GM19395 (cell line): Measurements from ENCODE around the gene MSI2.
A peak's percentile ranks its signal among the peaks of the same experiment; 100 is the strongest.

Experiments
- ATAC-seq: cut with Tn5 transposase; IDR thresholded peaks from one replicate; pipeline ENCODE4 v1.9.1; 2021; ENCODE audit warnings: mild to moderate bottlenecking, moderate library complexity; ENCODE audit not compliant: unreplicated experiment

The MSI2 gene

DNA sequence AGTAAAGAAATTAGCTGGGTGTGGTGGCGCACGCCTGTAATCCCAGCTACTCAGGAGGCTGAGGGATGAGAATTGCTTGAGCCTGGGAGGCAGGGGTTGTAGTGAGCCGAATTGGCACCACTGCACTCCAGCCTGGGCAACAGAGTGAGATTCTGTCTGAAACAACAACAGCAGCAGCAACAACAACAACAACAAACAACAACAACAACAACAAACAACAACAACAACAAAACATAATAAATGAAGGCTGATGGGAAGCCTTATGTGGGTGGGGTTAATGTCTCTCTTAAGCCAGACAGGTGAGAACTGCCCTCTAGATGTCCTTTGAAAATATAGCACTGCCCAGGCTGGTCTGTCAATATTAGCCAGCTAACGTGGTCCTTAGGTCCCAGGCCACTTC lies 107.3 kb downstream of the MSI2 start:
- ATAC-seq = no peak

- ATAC-seq = no peak
Observed at GRCh38 chr17:57363998-57364643, 107.8 kb downstream of the MSI2 start.

GRCh38 chr17:57365420-57365819 lies 109.1 kb downstream of the MSI2 start:
- no peak for ATAC-seq

- ATAC-seq = no peak
Observed at GRCh38 chr17:57366177-57366557, 109.8 kb downstream of the MSI2 start.

DNA sequence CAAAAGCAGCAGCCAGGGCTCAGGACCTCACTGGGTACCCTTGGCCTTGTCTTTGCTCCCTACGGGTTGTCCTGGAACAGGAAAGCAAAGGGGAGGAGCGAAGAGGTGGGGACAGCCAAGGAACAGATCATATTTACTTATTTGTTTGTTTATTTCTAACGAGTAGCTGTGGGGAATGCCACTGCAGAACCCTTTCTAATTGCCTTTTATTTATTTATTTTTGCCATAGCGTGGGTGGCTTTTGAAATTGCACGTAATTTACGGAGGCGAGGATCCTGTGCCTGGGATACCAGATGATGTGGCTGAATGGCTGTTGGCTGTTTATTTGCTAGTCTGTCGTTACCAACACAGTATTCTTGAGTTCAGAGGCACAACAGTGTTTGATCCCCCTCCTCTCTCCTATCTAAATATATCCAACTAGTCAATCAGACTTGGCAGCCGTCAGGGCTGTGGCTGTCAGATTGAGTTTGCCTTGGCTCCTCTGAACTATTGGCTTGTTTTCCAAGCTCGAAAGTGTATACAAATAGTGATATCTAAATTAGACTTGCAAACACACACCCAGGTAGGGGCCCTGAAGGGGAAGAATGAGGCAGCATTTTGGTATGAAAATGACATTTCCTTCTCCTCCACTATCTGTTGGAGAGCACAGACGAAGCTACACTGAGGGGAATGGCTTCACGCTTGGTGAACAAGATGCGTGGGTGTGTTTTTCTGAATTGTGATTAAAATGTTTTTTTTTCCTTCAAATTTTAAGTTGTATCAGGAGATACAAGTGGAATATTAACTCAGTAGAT lies 110.4 kb downstream of the MSI2 start:
- peak; percentile 37 for ATAC-seq

DNA sequence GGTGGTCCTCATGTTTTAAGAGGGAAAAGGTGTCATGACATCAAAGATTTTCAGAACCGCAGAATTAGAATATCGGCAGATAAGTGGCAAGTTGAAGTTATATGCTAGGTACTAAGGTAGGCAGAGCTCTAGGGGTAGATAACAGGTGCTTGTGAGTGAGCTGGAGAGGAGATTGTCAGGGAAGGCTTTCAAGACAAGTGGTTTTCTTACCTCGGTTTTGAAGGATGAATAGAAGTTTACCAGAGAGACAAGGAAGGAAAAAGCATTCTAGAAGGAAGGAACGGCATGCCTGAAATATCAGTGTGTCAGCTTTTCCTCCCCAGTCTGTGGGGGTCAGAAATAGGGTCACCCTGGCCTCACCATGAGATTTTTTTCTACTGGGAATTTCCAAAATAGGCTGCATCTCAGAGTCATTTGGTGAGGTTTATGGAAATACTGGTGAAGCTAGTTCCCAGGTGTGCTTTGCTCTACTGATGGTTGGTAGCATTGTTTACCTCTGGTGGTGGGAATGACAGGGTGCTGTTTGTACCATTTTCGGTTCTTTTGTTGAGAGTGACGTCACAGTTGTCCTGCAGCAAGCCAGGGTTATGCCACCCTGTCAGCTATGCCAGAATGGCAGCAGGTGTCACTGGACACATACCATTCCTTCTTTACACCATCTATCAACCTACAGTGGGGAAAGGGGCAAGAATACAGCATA lies 112.5 kb downstream of the MSI2 start:
- peak; percentile 32 for ATAC-seq

DNA sequence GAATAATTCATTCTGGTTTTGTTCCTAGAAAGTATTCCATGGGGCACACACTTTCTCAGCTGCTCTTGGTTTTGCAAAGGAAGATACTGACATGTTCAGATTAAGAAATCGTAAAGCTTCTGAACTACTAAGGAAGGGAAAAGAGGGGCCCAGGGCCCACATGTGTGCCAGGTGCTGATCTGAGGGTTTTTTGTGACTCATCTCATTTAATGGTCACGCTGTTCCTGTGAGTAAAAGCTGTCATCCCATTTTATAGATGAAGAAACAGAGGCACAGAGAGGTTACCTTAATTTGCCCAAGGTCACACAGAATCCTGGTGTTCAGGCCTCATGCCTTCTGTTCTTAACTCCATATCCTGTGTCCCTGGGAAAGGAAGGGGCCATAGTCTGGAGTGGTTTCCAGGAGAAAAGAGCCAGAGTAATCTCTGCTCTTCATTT lies 113.2 kb downstream of the MSI2 start:
- peak; percentile 40 for ATAC-seq

DNA sequence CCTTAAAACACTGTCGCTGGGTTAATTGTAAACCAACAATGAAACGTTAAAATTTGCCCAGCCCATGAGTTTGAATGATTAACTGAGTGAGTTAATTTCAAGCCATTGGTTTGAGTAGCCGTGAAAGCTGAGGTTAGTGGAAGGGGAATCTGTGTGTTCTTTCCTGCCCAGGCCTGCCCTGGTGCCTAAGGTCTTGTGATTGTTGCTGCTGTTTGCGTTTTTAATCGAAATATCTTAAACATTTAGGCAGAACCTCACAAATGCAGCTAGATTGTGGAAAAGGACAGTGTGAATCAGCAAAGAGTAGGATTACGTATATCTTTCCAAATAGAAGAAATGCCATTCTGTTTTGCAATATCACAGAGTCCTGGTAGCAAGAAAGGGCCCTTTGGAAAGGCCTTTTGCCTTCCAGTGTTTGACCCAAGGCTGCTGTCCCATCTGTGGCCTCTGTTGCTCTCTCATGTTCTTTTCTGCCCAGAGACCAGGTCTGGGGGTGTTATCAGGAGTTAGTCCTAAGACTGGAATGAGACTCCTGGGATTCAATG lies 113.8 kb downstream of the MSI2 start:
- ATAC-seq = peak; percentile 61

DNA sequence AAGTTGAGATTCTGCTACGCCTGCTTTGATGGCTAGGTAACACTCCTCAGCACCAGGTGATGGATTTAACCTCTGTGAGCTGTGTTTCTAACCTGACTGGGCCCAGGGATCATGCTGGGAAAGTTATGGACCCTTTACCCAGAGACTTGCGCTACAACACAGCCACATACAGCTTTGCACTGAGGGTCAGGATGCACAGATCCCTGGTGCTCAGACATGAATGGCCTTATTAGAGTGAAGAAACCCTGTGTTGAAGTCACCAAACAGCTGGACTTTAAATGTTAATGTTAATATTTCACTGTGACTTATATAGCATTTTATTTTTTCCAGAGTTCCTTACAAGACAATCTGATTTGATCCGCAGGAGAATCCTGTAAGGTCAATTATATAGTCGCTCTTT lies 114.3 kb downstream of the MSI2 start:
- no peak for ATAC-seq

- no peak for ATAC-seq
Observed at GRCh38 chr17:57372156-57372555, 115.8 kb downstream of the MSI2 start.

DNA sequence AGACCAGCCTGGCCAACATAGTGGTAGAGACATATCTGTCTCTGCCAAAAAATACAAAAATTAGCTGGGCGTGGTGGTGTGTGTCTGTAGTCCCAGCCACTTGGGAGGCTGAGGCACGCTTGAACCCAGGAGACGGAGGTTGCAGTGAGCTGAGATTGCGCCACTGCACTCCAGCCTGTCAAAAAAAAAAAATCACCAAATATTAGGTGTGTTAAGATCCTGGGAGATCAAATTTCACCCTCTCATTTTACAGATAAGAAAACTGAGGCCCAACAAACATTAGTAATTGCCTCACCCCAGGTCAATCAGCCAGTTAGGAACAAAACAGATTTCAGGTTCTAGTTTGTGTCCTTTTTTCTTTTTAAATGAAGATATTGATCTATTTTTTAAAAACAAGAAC lies 116.7 kb downstream of the MSI2 start:
- ATAC-seq = no peak

DNA sequence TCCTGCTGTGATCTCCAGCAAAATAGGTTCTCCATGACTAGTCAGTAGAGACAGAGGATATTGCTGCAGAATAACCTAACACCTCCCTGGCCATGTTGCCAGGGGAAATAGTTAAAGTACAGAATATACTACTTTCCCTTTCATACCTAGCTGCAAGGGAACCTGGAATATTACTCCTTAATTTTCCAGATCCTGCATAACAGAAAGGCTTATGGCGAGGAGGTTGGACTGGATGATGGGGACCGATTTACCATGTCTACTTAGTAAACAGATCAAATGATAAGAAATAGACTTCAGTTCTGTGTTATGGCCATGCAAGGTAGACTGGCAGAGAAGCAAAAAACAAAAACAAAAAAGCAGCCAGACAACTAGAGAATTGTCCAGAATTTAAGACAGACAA lies 117.4 kb downstream of the MSI2 start:
- ATAC-seq = no peak

DNA sequence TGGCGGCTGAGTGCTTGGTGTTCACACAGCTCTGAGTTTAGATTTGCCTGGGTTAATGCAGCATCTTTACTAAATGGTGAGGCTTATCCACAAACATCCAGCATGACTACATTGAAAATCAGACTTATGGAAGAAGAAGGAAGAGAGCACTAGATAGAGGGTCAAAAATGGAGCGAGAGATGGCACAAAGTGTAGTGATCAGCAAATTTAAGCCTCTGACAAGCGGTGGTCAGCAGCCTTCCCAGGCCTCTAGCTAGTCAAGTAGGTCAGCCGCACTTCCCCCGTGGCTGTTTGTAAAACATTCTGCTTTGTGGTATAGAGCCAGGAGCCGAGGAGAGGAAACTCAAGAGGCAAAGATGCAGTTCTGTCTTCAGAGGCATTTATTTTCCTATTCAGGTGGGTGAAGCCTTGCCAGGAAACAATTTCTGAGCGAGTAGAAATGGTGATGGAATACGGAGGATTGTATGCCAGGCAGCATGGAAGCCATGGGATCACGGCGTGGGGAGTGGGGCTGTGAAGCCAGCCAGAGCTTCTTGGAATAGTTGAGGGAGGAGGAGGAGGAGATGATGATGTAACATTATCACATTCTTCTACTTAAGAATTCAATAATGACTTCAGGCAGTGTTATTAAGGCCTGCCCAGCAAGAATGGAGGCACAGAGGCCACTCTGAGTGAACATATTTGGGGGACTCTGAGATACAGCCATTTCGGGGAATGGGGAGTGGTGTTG lies 118.9 kb downstream of the MSI2 start:
- no peak for ATAC-seq

GRCh38 chr17:57375770-57376225 lies 119.5 kb downstream of the MSI2 start:
- ATAC-seq = no peak

DNA sequence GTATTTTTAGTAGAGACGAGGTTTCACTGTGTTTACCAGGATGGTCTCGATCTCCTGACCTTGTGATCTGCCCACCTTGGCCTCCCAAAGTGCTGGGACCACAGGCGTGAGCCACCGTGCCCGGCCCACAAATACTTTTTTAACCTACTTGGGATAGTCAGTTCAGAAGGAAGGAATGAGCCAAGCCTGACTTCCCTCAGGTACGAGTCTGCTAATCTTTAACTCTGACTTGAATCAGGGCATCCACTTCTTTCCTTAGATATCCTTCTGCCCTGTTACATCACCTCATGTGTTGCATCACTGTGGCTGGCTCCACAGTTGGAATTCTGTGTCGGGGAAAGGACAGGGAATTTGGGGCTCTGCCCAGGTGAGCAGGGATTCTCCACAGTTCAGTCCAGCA lies 120.8 kb downstream of the MSI2 start:
- no peak for ATAC-seq

- no peak for ATAC-seq
Observed at GRCh38 chr17:57379237-57379894, 123.0 kb downstream of the MSI2 start.

DNA sequence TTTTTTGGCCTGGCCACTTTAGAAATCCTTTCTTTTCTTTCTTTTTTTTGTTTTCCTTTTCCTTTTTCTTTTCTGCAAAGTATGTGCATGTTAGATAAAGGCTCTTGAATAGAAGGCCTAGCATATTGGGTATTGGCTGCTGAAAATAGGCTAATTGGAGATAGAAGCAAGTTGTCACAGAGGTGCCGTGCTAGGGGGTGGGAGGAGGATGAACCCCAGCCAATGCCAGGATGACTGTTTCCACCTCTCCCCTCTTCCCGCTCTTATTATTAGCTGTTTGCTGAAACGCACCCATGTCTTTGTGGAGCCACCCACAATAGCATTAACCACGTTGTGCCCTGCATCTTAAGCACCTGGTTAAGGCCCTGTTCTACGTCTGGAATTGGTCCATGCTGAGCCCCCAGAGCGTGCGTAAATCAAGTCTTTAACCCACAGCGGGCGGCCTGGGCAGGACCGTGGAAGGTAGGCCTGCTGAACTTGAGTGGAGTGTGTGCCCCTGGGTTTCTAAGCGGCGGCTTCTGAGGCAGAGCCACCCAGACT lies 123.6 kb downstream of the MSI2 start:
- no peak for ATAC-seq

GRCh38 chr17:57381498-57381897 lies 125.2 kb downstream of the MSI2 start:
- no peak for ATAC-seq

DNA sequence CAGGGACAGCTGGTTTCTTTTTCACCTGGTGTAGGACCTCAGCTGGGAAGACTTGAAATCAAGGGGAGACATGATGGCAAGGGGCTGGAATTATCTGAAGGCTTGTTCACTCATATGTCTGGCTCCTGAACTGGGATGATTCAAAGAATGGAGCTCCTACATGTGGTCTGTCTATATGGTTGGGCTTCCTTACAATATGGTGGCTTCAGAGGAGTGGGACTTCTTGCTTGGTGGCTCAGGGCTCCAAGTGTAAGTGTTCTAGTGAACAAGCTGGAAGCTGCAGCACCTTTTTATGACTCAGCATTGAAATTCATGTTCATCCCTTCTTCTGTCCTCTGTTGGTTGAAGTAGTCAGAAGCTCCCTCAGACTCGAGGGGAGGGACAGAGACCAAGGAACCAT lies 127.9 kb downstream of the MSI2 start:
- no peak for ATAC-seq

DNA sequence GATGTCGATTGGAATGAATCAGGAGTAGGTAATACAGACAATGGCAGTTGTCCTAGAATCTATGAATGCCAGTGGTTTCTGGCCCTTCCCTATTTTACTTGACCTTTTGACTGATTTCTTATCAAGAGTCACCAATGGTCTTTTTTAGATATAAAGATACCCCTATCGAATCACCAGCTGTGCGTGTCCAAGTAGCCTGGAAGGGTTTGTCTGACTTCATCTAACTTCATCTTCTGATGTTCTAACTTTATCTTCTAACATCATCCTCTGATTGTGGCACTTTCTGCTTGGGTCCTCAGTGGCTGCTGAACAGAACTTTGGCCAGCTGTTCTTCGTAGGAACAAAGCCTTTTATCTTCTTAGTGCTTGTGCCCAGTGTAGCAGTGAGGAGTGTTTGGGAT lies 129.7 kb downstream of the MSI2 start:
- ATAC-seq = no peak
